Neuronal stem cell (in vitro differentiated cells): ENCODE data around the gene TRMT61A.

Experiments used
- DNase-seq: peaks from one replicate; pipeline ENCODE4 v3.0.0-alpha.2; 2013; ENCODE audit warnings: low spot score
- H2AFZ ChIP-seq: one replicate; pipeline ENCODE4 v1.6.1; 2013; ENCODE audit warnings: mild to moderate bottlenecking, low read length, inconsistent platforms
- H2AK5ac ChIP-seq: 2 replicates; pipeline ENCODE4 v1.6.1; 2013; ENCODE audit warnings: low read depth, mild to moderate bottlenecking, inconsistent platforms, low read length, moderate library complexity, mixed read lengths
- H2BK120ac ChIP-seq: 2 replicates; pipeline ENCODE4 v1.6.1; 2013; ENCODE audit warnings: low read depth, mild to moderate bottlenecking, inconsistent platforms, low read length, moderate library complexity, mixed read lengths
- H2BK12ac ChIP-seq: one replicate; pipeline ENCODE4 v1.6.1; 2013; ENCODE audit warnings: low read length, inconsistent platforms
- H2BK15ac ChIP-seq: 2 replicates; pipeline ENCODE4 v1.6.1; 2013; ENCODE audit warnings: mild to moderate bottlenecking, low read length, inconsistent platforms, mixed read lengths
- H2BK5ac ChIP-seq: one replicate; pipeline ENCODE4 v1.6.1; 2013; ENCODE audit warnings: inconsistent platforms, mild to moderate bottlenecking, low read length, moderate library complexity
- H3K14ac ChIP-seq: one replicate; pipeline ENCODE4 v1.6.1; 2013; ENCODE audit warnings: low read length, inconsistent platforms
- H3K18ac ChIP-seq: 2 replicates; pipeline ENCODE4 v1.6.1; 2013; ENCODE audit warnings: low read length, inconsistent platforms
- H3K23ac ChIP-seq: 2 replicates; pipeline ENCODE4 v1.6.1; 2013; ENCODE audit warnings: low read depth, mild to moderate bottlenecking, mixed read lengths, low read length, inconsistent platforms; ENCODE audit not compliant: poor library complexity
- H3K27ac ChIP-seq: replicated peaks from 3 replicates; pipeline ENCODE4 v1.5.1; 2013; ENCODE audit warnings: low read length, inconsistent platforms
- H3K27me3 ChIP-seq, 3 experiments: 2 replicates each; pipeline ENCODE4 v1.6.1; 2013; ENCODE audit warnings: low read length in 3 of 3, mild to moderate bottlenecking in 2 of 3, inconsistent platforms in 1 of 3, low read depth in 1 of 3, mixed read lengths in 1 of 3, moderate library complexity in 1 of 3; ENCODE audit not compliant: control insufficient read depth in 3 of 3, insufficient read depth in 3 of 3
- H3K36me3 ChIP-seq, 2 donors: replicated peaks in 1 of 2; 2 replicates each; pipeline ENCODE4 v1.6.1; 2013; ENCODE audit warnings: low read length in 2 of 2; ENCODE audit not compliant: control insufficient read depth in 2 of 2, insufficient read depth in 2 of 2
- H3K4ac ChIP-seq: 2 replicates; pipeline ENCODE4 v1.6.1; 2013; ENCODE audit warnings: inconsistent platforms, mild to moderate bottlenecking, low read length, moderate library complexity
- H3K4me1 ChIP-seq, 2 donors: 1 replicate in 1 of 2; 2 replicates in 1 of 2; pipeline ENCODE4 v1.6.1; 2013; ENCODE audit warnings: low read length in 2 of 2, low read depth in 1 of 2; ENCODE audit not compliant: control insufficient read depth in 2 of 2, insufficient read depth in 1 of 2
- H3K4me2 ChIP-seq: one replicate; pipeline ENCODE4 v1.6.1; 2013; ENCODE audit warnings: mild to moderate bottlenecking, low read length, inconsistent platforms; ENCODE audit not compliant: insufficient read depth, poor library complexity, severe bottlenecking
- H3K4me3 ChIP-seq, 2 donors: 2 replicates each; pipeline ENCODE4 v1.5.1; 2013; ENCODE audit warnings: low read length in 2 of 2, mild to moderate bottlenecking in 2 of 2, inconsistent platforms in 1 of 2, moderate library complexity in 1 of 2
- H3K79me1 ChIP-seq: one replicate; pipeline ENCODE4 v1.6.1; 2013; ENCODE audit warnings: low read depth, mild to moderate bottlenecking, inconsistent platforms, low read length, moderate library complexity
- H3K9ac ChIP-seq: one replicate; pipeline ENCODE4 v1.6.1; 2013; ENCODE audit warnings: mild to moderate bottlenecking, low read depth, low read length, inconsistent platforms; ENCODE audit not compliant: poor library complexity
- H3K9me3 ChIP-seq, 2 donors: replicated peaks in 1 of 2; 2 replicates each; pipeline versions ENCODE3 to v1.6.1; 2013; ENCODE audit warnings: low read length in 2 of 2, mild to moderate bottlenecking in 2 of 2, inconsistent platforms in 1 of 2, low read depth in 1 of 2, mixed read lengths in 1 of 2, moderate library complexity in 1 of 2; ENCODE audit not compliant: control insufficient read depth in 2 of 2, insufficient read depth in 1 of 2
- H4K8ac ChIP-seq: one replicate; pipeline ENCODE4 v1.6.1; 2013; ENCODE audit warnings: low read depth, mild to moderate bottlenecking, inconsistent platforms, low read length, moderate library complexity
- H4K91ac ChIP-seq: one replicate; pipeline ENCODE4 v1.6.1; 2013; ENCODE audit warnings: low read length, low read depth, mild to moderate bottlenecking, inconsistent platforms; ENCODE audit not compliant: poor library complexity
- WGBS, 2 donors: extraction: QIAGEN DNeasy Blood & Tissue Kit; methylation state at CpG; one replicate each; pipeline ENCODE4 v1.1.7; 2013; ENCODE audit warnings: missing lambda C conversion rate in 2 of 2, mixed read lengths in 1 of 2; ENCODE audit not compliant: insufficient read length in 2 of 2, insufficient replicate concordance in 1 of 2; ENCODE audit errors: extremely low coverage in 2 of 2; 5-methylcytosine and 5-hydroxymethylcytosine counted together

TRMT61A gene

GRCh38 chr14:103561381-103562178 is 32.6 kb downstream of the TRMT61A start:
- H3K4ac ChIP-seq = peak overlapping the region; percentile 58
- H3K4me1 ChIP-seq = peaks cover 8 to 14% of the 10 kb centered on the region in 2 donors
- no peaks in the 10 kb centered on the region for H3K9me3 ChIP-seq
- peaks cover 17% of the 10 kb centered on the region for H3K79me1 ChIP-seq
- H2BK120ac ChIP-seq = no peak overlapping the region
- peak overlapping the region; percentile 98 for H3K9ac ChIP-seq
- no peak overlapping the region for H2BK12ac ChIP-seq
- H3K4me3 ChIP-seq = peak overlapping the region; percentile 97 to 100
- H2BK15ac ChIP-seq = no peak overlapping the region
- H3K4me2 ChIP-seq = peak overlapping the region; percentile 88
- H2BK5ac ChIP-seq = peak overlapping the region; percentile 82
- peaks cover 8 to 48% of the 10 kb centered on the region in 2 donors for H3K36me3 ChIP-seq
- H2AK5ac ChIP-seq = peak overlapping the region; percentile 97
- H4K8ac ChIP-seq = no peak overlapping the region
- no peak overlapping the region for H3K27ac ChIP-seq
- peak overlapping the region; percentile 84 for H3K14ac ChIP-seq
- H3K18ac ChIP-seq = peak overlapping the region; percentile 35
- H4K91ac ChIP-seq = no peak overlapping the region
- no peaks in the 10 kb centered on the region for H3K27me3 ChIP-seq
- DNase-seq = no peak
- peak overlapping the region; percentile 95 for H2AFZ ChIP-seq
- WGBS, 2 donors = no CpG with 5 or more reads among the region's 36 CpGs
- H3K23ac ChIP-seq = peak overlapping the region; percentile 85

- Histone ChIP-seq H3K4me2 (peak overlapping the region; percentile 88), H3K27me3 (no peaks in the 10 kb centered on the region), H2BK15ac (no peak overlapping the region), H3K14ac (peak overlapping the region; percentile 84), H2AFZ (peak overlapping the region; percentile 95), H2BK5ac (peak overlapping the region; percentile 82), H2BK12ac (no peak overlapping the region), H2AK5ac (peak overlapping the region; percentile 97), H3K23ac (peak overlapping the region; percentile 85), H3K18ac (peak overlapping the region; percentile 95), H3K4ac (peak overlapping the region; percentile 58), H3K9me3 (no peaks in the 10 kb centered on the region), H3K27ac (peak overlapping the region; percentile 97), H3K4me1 (peaks cover 8 to 14% of the 10 kb centered on the region in 2 donors), H3K79me1 (peaks cover 17% of the 10 kb centered on the region), H4K8ac (no peak overlapping the region), H2BK120ac (no peak overlapping the region), H3K36me3 (peaks cover 8 to 46% of the 10 kb centered on the region in 2 donors), H4K91ac (no peak overlapping the region), H3K4me3 (peak overlapping the region; percentile 97 to 100), H3K9ac (peak overlapping the region; percentile 98)
- no CpG with 5 or more reads among the region's 25 CpGs for WGBS, 2 donors
- DNase-seq = no peak
Observed at GRCh38 chr14:103562179-103562428, 33.1 kb downstream of the TRMT61A start.

GRCh38 chr14:103562429-103563225 is 33.6 kb downstream of the TRMT61A start, which contains the start of the genes BAG5 and COA8:
TSS of gene BAG5 (minus strand) at chr14:103562657. CDS start at chr14:103561164, 1,493 bp downstream.
TSS of gene COA8 (plus strand) at chr14:103562960. CDS start at chr14:103563002, 42 bp downstream.
- H2BK15ac ChIP-seq = no peak within 1 kb of the TSS
- H3K27ac ChIP-seq = peak within 1 kb of the TSS; percentile 97
- peaks cover 8 to 45% of the 10 kb centered on the region in 2 donors for H3K36me3 ChIP-seq
- peak within 1 kb of the TSS; percentile 95 for H2AFZ ChIP-seq
- WGBS, 2 donors = no CpG with 5 or more reads among the region's 109 CpGs
- peak within 1 kb of the TSS; percentile 82 for H2BK5ac ChIP-seq
- peak within 1 kb of the TSS; percentile 96 for H3K18ac ChIP-seq
- peak; percentile 90 for DNase-seq
- H3K23ac ChIP-seq = peak within 1 kb of the TSS; percentile 85
- peaks cover 8 to 14% of the 10 kb centered on the region in 2 donors for H3K4me1 ChIP-seq
- H3K9me3 ChIP-seq = no peaks in the 10 kb centered on the region
- H3K4ac ChIP-seq = peak within 1 kb of the TSS; percentile 58
- peak within 1 kb of the TSS; percentile 89 for H4K91ac ChIP-seq
- H3K4me3 ChIP-seq = peak within 1 kb of the TSS; percentile 97 to 100
- H3K14ac ChIP-seq = peak within 1 kb of the TSS; percentile 84
- H3K9ac ChIP-seq = peak within 1 kb of the TSS; percentile 98
- peaks cover 17% of the 10 kb centered on the region for H3K79me1 ChIP-seq
- H2BK120ac ChIP-seq = peak within 1 kb of the TSS; percentile 72
- peak within 1 kb of the TSS; percentile 72 for H4K8ac ChIP-seq
- no peaks in the 10 kb centered on the region for H3K27me3 ChIP-seq
- no peak within 1 kb of the TSS for H2BK12ac ChIP-seq
- H2AK5ac ChIP-seq = peak within 1 kb of the TSS; percentile 97
- peak within 1 kb of the TSS; percentile 88 for H3K4me2 ChIP-seq

GRCh38 chr14:103563226-103563620 is 34.2 kb downstream of the TRMT61A start:
- peak overlapping the region; percentile 71 for H3K14ac ChIP-seq
- no peak for DNase-seq
- no peak overlapping the region for H2BK12ac ChIP-seq
- peaks cover 10 to 40% of the 10 kb centered on the region in 2 donors for H3K36me3 ChIP-seq
- peak overlapping the region; percentile 83 for H3K4me2 ChIP-seq
- no peak overlapping the region for H2BK15ac ChIP-seq
- peak overlapping the region; percentile 97 to 100 for H3K4me3 ChIP-seq
- no peak overlapping the region for H4K91ac ChIP-seq
- H3K27ac ChIP-seq = peak overlapping the region; percentile 97
- H3K23ac ChIP-seq = peak overlapping the region; percentile 80
- WGBS, 2 donors = no CpG with 5 or more reads among the region's 22 CpGs
- no peak overlapping the region for H2AK5ac ChIP-seq
- H3K79me1 ChIP-seq = peaks cover 19% of the 10 kb centered on the region
- H3K9me3 ChIP-seq = no peaks in the 10 kb centered on the region
- H2BK5ac ChIP-seq = peak overlapping the region; percentile 82
- H2AFZ ChIP-seq = peak overlapping the region; percentile 95
- H3K4me1 ChIP-seq = peaks cover 8 to 14% of the 10 kb centered on the region in 2 donors
- H3K18ac ChIP-seq = peak overlapping the region; percentile 96
- H3K9ac ChIP-seq = peak overlapping the region; percentile 91
- H3K4ac ChIP-seq = no peak overlapping the region
- no peak overlapping the region for H4K8ac ChIP-seq
- H3K27me3 ChIP-seq = no peaks in the 10 kb centered on the region
- H2BK120ac ChIP-seq = no peak overlapping the region
